AG09319 (cell line): ENCODE data around the gene PLXDC2.

ENCODE experiments used
- DNase-seq: peaks from one replicate; pipeline ENCODE4 v3.0.0-alpha.2; 2010; ENCODE audit warnings: low read depth; ENCODE audit errors: extremely low read depth
- CTCF ChIP-seq: IDR thresholded peaks from 2 replicates; pipeline ENCODE4 v1.5.1; 2011; ENCODE audit warnings: low read depth, mild to moderate bottlenecking, inconsistent platforms, low read length, moderate library complexity

Gene PLXDC2

GRCh38 chr10:20257422-20257821, 441.2 kb downstream of the PLXDC2 start:
- no peak for DNase-seq
- no peak for TF ChIP-seq CTCF

GRCh38 chr10:20265146-20265545, 448.9 kb downstream of the PLXDC2 start:
- no peak for TF ChIP-seq CTCF
- no peak for DNase-seq

- no peak for DNase-seq
- no peak for TF ChIP-seq CTCF
These were observed 451.5 kb downstream of the PLXDC2 start for GRCh38 chr10:20267734-20268133.

GRCh38 chr10:20271490-20271889, 455.3 kb downstream of the PLXDC2 start:
- TF ChIP-seq CTCF: no peak
- no peak for DNase-seq

- DNase-seq: no peak
- TF ChIP-seq CTCF: no peak
These were observed 456.4 kb downstream of the PLXDC2 start for GRCh38 chr10:20272608-20273007.

GRCh38 chr10:20274571-20274970, 458.3 kb downstream of the PLXDC2 start:
- TF ChIP-seq CTCF: no peak
- DNase-seq: no peak

- no peak for DNase-seq
- no peak for TF ChIP-seq CTCF
These were observed 460.1 kb downstream of the PLXDC2 start for GRCh38 chr10:20276127-20276979.
